Hepatocyte (in vitro differentiated cells): ENCODE measurements around the gene OR6V1.

ENCODE experiments used
- CTCF ChIP-seq: fragments of 200-600 bp; sonication (generic); IDR thresholded peaks from 2 replicates; pipeline ENCODE4 v1.5.1; 2016; ENCODE audit warnings: antibody characterized with exemption, mild to moderate bottlenecking; ENCODE audit not compliant: poor library complexity
- EZH2 ChIP-seq: fragments of 200-600 bp; sonication (generic); IDR thresholded peaks from 2 replicates; pipeline ENCODE4 v1.6.1; 2016; ENCODE audit warnings: antibody characterized with exemption, mild to moderate bottlenecking, borderline replicate concordance
- EZH2phosphoT487 ChIP-seq: fragments of 200-600 bp; sonication (generic); IDR thresholded peaks from one replicate; pipeline ENCODE4 v1.6.1; 2018; ENCODE audit warnings: antibody characterized with exemption, mild to moderate bottlenecking, low read depth, moderate library complexity; ENCODE audit not compliant: unreplicated experiment, severe bottlenecking

GRCh38 chr7:143023047-143023446 lies 29.1 kb upstream of the OR6V1 start:
- TF ChIP-seq EZH2phosphoT487 = no peak
- no peak for TF ChIP-seq CTCF
- TF ChIP-seq EZH2 = no peak
